ENCODE data around the gene POU6F2. TPM values are rescaled to one million over a fixed set of nuclear protein-coding genes. Genes with fewer than 3 reads are reported as not detected.

Gene POU6F2
- total RNA-seq, 1 donor = under 0.01 TPM

DNA sequence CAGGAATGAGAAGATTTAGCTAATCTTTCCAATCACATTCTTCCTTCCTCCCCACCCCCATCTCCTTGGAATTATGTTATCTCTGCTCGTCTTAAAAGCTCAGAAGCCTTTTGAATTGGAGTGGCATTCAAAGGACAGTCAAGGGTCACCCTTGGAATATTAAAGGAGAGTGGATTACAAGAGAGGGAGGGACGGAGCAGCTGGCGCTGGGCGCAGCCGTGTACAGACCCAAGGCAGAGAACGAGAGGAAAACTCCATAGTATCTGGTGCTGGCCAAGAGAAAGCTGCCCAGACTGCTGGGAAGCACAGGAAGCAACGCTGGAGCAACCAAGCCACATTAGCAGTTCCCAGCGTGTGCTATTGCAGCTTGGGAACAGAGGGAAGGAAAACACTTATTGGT is 95.7 kb downstream of the POU6F2 start:
- TF ChIP-seq CTCF (IDR thresholded peaks at IDR 0.05; ENCODE audit: insufficient read depth, low read depth, low read length) = no peak
- peak; percentile 18 for DNase-seq (ENCODE audit: low read depth)
- H3K4me3 ChIP-seq (ENCODE audit: low read depth, low read length) = no peak overlapping the region

DNA sequence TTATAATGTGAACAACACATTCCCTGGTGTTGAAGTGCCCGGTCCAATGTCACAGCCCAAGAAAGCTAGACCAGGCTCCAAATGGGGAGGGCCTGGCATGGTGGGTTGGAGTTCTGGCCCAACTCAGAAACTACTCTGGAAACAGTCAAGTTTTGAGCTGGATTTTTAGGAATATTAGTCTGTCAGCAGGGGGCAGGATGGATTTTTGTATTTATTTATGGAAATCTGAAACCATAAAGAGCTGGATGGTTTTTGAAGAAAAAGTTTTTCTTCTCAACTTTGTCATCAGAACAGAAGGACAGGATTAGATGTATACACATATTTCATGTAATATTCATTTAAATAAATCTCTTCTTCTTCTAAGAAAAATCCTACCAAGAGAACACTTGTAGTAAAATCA is 97.5 kb downstream of the POU6F2 start:
- no peak overlapping the region for H3K4me3 ChIP-seq (ENCODE audit: low read depth, low read length)
- DNase-seq (ENCODE audit: low read depth) = no peak
- no peak for TF ChIP-seq CTCF (IDR thresholded peaks at IDR 0.05; ENCODE audit: insufficient read depth, low read depth, low read length)

- TF ChIP-seq CTCF (IDR thresholded peaks at IDR 0.05; ENCODE audit: insufficient read depth, low read depth, low read length) = no peak
- DNase-seq (ENCODE audit: low read depth) = no peak
- no peak overlapping the region for H3K4me3 ChIP-seq (ENCODE audit: low read depth, low read length)
Observed at GRCh38 chr7:39083781-39084180, 106.1 kb downstream of the POU6F2 start.

DNA sequence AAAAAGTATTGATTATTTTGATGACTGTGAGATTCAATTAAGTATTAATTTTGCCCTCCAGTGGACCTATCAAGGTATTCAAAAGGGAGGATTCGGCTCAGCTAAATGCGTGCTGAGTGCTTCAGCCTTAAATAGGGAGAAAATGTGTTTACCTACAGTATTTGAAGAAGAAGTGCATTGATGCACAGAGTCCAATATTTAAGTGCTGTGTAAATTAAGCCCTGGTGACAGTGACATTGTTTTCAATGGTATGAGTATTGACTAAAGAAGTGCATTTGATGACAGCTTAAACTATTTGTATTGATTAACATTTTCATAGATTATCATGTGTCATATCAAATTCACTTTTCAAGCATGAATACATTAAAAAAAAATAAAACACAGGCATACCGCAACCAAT is 106.6 kb downstream of the POU6F2 start:
- DNase-seq (ENCODE audit: low read depth) = no peak
- no peak overlapping the region for H3K4me3 ChIP-seq (ENCODE audit: low read depth, low read length)
- no peak for TF ChIP-seq CTCF (IDR thresholded peaks at IDR 0.05; ENCODE audit: insufficient read depth, low read depth, low read length)

DNA sequence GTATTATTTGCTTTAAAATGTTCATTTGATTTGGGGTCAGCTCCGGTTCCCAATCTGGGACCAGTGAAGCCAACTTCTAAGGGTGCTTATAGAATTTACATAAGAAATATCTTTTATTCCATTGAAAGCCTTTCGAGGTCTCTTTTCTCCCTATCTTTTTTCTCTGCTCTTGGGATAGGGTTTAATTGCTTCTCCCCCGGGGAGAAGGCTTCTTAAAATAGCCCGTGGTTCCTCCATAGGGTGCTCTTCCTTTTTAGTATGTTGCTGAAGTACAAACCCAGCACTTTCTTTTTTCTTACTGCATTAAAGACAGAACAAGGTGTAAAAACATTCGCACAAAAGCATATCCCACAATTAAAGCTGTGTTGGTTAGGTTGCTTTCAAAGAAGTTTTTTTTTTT is 107.5 kb downstream of the POU6F2 start:
- H3K4me3 ChIP-seq (ENCODE audit: low read depth, low read length) = no peak overlapping the region
- no peak for TF ChIP-seq CTCF (IDR thresholded peaks at IDR 0.05; ENCODE audit: insufficient read depth, low read depth, low read length)
- no peak for DNase-seq (ENCODE audit: low read depth)

DNA sequence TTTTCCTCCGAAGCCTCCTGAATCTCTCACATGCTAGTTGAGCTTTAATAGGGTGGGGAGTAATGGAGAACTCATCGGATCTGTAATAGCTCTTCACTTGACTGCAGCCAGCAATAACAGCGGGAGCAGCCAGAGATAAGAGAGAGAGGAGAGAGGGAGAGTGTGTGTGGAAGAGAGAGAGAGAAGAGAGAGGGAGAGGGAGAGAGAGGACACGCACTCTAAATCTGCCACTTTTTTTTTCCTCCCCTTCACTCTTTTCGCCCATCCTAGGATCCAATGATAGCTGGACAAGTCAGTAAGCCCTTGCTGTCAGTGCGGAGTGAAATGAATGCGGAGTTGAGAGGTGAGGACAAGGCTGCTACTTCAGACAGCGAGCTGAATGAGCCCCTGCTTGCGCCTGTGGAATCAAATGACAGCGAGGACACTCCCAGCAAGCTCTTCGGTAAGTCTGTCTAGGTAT is 107.9 kb downstream of the POU6F2 start:
- H3K4me3 ChIP-seq (ENCODE audit: low read depth, low read length) = no peak overlapping the region
- DNase-seq (ENCODE audit: low read depth) = no peak
- TF ChIP-seq CTCF (IDR thresholded peaks at IDR 0.05; ENCODE audit: insufficient read depth, low read depth, low read length) = no peak

GRCh38 chr7:39086638-39087360 is 109.1 kb downstream of the POU6F2 start:
- no peak for DNase-seq (ENCODE audit: low read depth)
- no peak for TF ChIP-seq CTCF (IDR thresholded peaks at IDR 0.05; ENCODE audit: insufficient read depth, low read depth, low read length)
- no peak overlapping the region for H3K4me3 ChIP-seq (ENCODE audit: low read depth, low read length)

All from fibroblast of villous mesenchyme (primary cell).